Astrocyte (in vitro differentiated cells and primary cell): ENCODE results near the gene STARD6. TPM values are rescaled to one million over a fixed set of nuclear protein-coding genes. Genes with fewer than 3 reads are reported as not detected.

Experiments
- DNase-seq: peaks from one replicate; pipeline ENCODE4 v3.0.0-alpha.2; 2010; ENCODE audit warnings: low read depth
- FAIRE-seq: peaks from 2 replicates; lab custom pipeline; 2011; peaks lifted over from hg19 to GRCh38; lab: Jason Lieb, UNC
- H2AFZ ChIP-seq: 2 replicates; pipeline ENCODE4 v1.6.0; 2012; ENCODE audit warnings: low read depth, low read length, inconsistent platforms
- H3K27ac ChIP-seq: 2 replicates; pipeline ENCODE4 v1.5.1; 2011; ENCODE audit warnings: low read depth, low read length, inconsistent platforms
- H3K27me3 ChIP-seq: 2 replicates; pipeline ENCODE4 v1.6.0; 2011; ENCODE audit warnings: low read length, inconsistent platforms; ENCODE audit not compliant: insufficient read depth
- H3K36me3 ChIP-seq: 2 replicates; pipeline ENCODE4 v1.5.1; 2011; ENCODE audit warnings: low read length, inconsistent platforms; ENCODE audit not compliant: insufficient read depth
- H3K4me1 ChIP-seq: 2 replicates; pipeline ENCODE4 v1.5.1; 2011; ENCODE audit warnings: low read length, inconsistent platforms; ENCODE audit not compliant: insufficient read depth
- H3K4me2 ChIP-seq: 2 replicates; pipeline ENCODE4 v1.6.0; 2012; ENCODE audit warnings: low read length, inconsistent platforms
- H3K4me3 ChIP-seq: 2 replicates; pipeline ENCODE4 v1.5.1; 2011; ENCODE audit warnings: low read depth, mild to moderate bottlenecking, low read length, inconsistent platforms; ENCODE audit not compliant: insufficient read depth
- H3K79me2 ChIP-seq: 2 replicates; pipeline ENCODE4 v1.6.0; 2012; ENCODE audit warnings: mild to moderate bottlenecking, low read length, inconsistent platforms; ENCODE audit not compliant: insufficient read depth
- H3K9ac ChIP-seq: 2 replicates; pipeline ENCODE4 v1.6.0; 2012; ENCODE audit warnings: mild to moderate bottlenecking, low read length, inconsistent platforms
- H3K9me3 ChIP-seq: 2 replicates; pipeline ENCODE4 v1.5.1; 2012; ENCODE audit warnings: low read depth, mild to moderate bottlenecking, low read length, inconsistent platforms; ENCODE audit not compliant: insufficient read depth
- H4K20me1 ChIP-seq: 2 replicates; pipeline ENCODE4 v1.6.0; 2012; ENCODE audit warnings: low read length, inconsistent platforms; ENCODE audit not compliant: insufficient read depth
- H3K27ac Mint-ChIP-seq: one replicate; pipeline ENCODE4 v1.8.0; 2021; ENCODE audit warnings: mild to moderate bottlenecking, mixed read lengths; ENCODE audit not compliant: unreplicated experiment
- H3K27me3 Mint-ChIP-seq: one replicate; pipeline ENCODE4 v1.8.0; 2021; ENCODE audit warnings: low read depth, mixed read lengths; ENCODE audit not compliant: unreplicated experiment
- H3K36me3 Mint-ChIP-seq: one replicate; pipeline ENCODE4 v1.8.0; 2021; ENCODE audit warnings: low read depth, mixed read lengths; ENCODE audit not compliant: unreplicated experiment
- H3K4me1 Mint-ChIP-seq: one replicate; pipeline ENCODE4 v1.8.0; 2021; ENCODE audit warnings: low read depth, mixed read lengths; ENCODE audit not compliant: unreplicated experiment
- H3K4me3 Mint-ChIP-seq: one replicate; pipeline ENCODE4 v1.8.0; 2021; ENCODE audit warnings: mild to moderate bottlenecking, moderate library complexity, mixed read lengths; ENCODE audit not compliant: unreplicated experiment
- H3K9me3 Mint-ChIP-seq: one replicate; pipeline ENCODE4 v1.8.0; 2021; ENCODE audit warnings: mild to moderate bottlenecking, mixed read lengths; ENCODE audit not compliant: unreplicated experiment
- CTCF ChIP-seq: IDR thresholded peaks from 2 replicates; pipeline ENCODE4 v1.5.1; 2011; ENCODE audit warnings: low read depth, mild to moderate bottlenecking, inconsistent platforms, low read length, moderate library complexity; ENCODE audit not compliant: insufficient read depth
- EZH2 ChIP-seq: IDR thresholded peaks from 2 replicates; pipeline ENCODE4 v1.6.1; 2012; ENCODE audit warnings: mild to moderate bottlenecking, low read length, inconsistent platforms; ENCODE audit not compliant: insufficient read depth
- total RNA-seq: library from RNA; stranded (reverse); gene quantifications from 2 replicates; pipeline ENCODE4 v1.2.1, GENCODE V29; 2021

The STARD6 gene
- total RNA-seq, 1 donor from 2014 or later, result not detected

- Mint-ChIP-seq H3K4me3 (no peak overlapping the region), H3K27ac (no peak overlapping the region), H3K4me1 (no peaks in the 10 kb centered on the region), H3K9me3 (peaks cover 2% of the 10 kb centered on the region), H3K36me3 (no peaks in the 10 kb centered on the region), H3K27me3 (no peaks in the 10 kb centered on the region)
- H3K27me3 ChIP-seq, result no peaks in the 10 kb centered on the region
- no peak for FAIRE-seq
- DNase-seq, result no peak
- no peaks in the 10 kb centered on the region for H4K20me1 ChIP-seq
- no peaks in the 10 kb centered on the region for H3K4me1 ChIP-seq
- no peak overlapping the region for H3K4me3 ChIP-seq
- H3K9me3 ChIP-seq, result no peaks in the 10 kb centered on the region
- H2AFZ ChIP-seq, result no peak overlapping the region
- H3K4me2 ChIP-seq, result no peak overlapping the region
- H3K27ac ChIP-seq, result no peak overlapping the region
- no peak for TF ChIP-seq EZH2
- no peak for TF ChIP-seq CTCF
- no peaks in the 10 kb centered on the region for H3K79me2 ChIP-seq
- H3K36me3 ChIP-seq, result no peaks in the 10 kb centered on the region
- no peak overlapping the region for H3K9ac ChIP-seq
These were observed 6.5 kb downstream of the STARD6 start for GRCh38 chr18:54351186-54351585.

GRCh38 chr18:54338230-54338629 is 19.4 kb downstream of the STARD6 start:
- H3K4me3 ChIP-seq, result no peak overlapping the region
- H3K27ac ChIP-seq, result no peak overlapping the region
- no peaks in the 10 kb centered on the region for H4K20me1 ChIP-seq
- H3K4me3 Mint-ChIP-seq, result no peak overlapping the region
- no peaks in the 10 kb centered on the region for H3K36me3 Mint-ChIP-seq
- no peaks in the 10 kb centered on the region for H3K79me2 ChIP-seq
- no peaks in the 10 kb centered on the region for H3K36me3 ChIP-seq
- H3K4me2 ChIP-seq, result no peak overlapping the region
- H3K4me1 ChIP-seq, result no peaks in the 10 kb centered on the region
- peaks cover 2% of the 10 kb centered on the region for H3K9me3 Mint-ChIP-seq
- FAIRE-seq (no peak), DNase-seq (no peak)
- H3K9me3 ChIP-seq, result no peaks in the 10 kb centered on the region
- no peaks in the 10 kb centered on the region for H3K27me3 Mint-ChIP-seq
- no peak for TF ChIP-seq EZH2
- TF ChIP-seq CTCF, result no peak
- H3K4me1 Mint-ChIP-seq, result no peaks in the 10 kb centered on the region
- H2AFZ ChIP-seq, result no peak overlapping the region
- no peak overlapping the region for H3K9ac ChIP-seq
- no peak overlapping the region for H3K27ac Mint-ChIP-seq
- no peaks in the 10 kb centered on the region for H3K27me3 ChIP-seq

GRCh38 chr18:54335638-54336173 is 22.0 kb downstream of the STARD6 start:
- Histone ChIP-seq H4K20me1 (no peaks in the 10 kb centered on the region), H3K9me3 (no peaks in the 10 kb centered on the region), H3K79me2 (no peaks in the 10 kb centered on the region), H3K4me1 (no peaks in the 10 kb centered on the region), H3K27ac (no peak overlapping the region), H2AFZ (no peak overlapping the region), H3K27me3 (no peaks in the 10 kb centered on the region), H3K9ac (no peak overlapping the region), H3K4me2 (no peak overlapping the region), H3K4me3 (no peak overlapping the region), H3K36me3 (no peaks in the 10 kb centered on the region)
- TF ChIP-seq CTCF (no peak), EZH2 (no peak)
- no peaks in the 10 kb centered on the region for H3K4me1 Mint-ChIP-seq
- no peaks in the 10 kb centered on the region for H3K27me3 Mint-ChIP-seq
- peak overlapping the region; percentile 1 for H3K4me3 Mint-ChIP-seq
- no peak for DNase-seq
- H3K9me3 Mint-ChIP-seq, result no peaks in the 10 kb centered on the region
- H3K36me3 Mint-ChIP-seq, result no peaks in the 10 kb centered on the region
- no peak for FAIRE-seq
- H3K27ac Mint-ChIP-seq, result no peak overlapping the region
